Stimulated activated CD8-positive, alpha-beta memory T cell treated with anti-CD3 and anti-CD28 coated beads, Interleukin-7, amount 100 ng/mL, for 24 hours (primary cell): Measurements from ENCODE around the gene SELENOK.

ENCODE experiments used
- DNase-seq: peaks from one replicate; pipeline ENCODE4 v3.0.0-alpha.2; 2020; ENCODE audit warnings: low read depth

Gene SELENOK

DNA sequence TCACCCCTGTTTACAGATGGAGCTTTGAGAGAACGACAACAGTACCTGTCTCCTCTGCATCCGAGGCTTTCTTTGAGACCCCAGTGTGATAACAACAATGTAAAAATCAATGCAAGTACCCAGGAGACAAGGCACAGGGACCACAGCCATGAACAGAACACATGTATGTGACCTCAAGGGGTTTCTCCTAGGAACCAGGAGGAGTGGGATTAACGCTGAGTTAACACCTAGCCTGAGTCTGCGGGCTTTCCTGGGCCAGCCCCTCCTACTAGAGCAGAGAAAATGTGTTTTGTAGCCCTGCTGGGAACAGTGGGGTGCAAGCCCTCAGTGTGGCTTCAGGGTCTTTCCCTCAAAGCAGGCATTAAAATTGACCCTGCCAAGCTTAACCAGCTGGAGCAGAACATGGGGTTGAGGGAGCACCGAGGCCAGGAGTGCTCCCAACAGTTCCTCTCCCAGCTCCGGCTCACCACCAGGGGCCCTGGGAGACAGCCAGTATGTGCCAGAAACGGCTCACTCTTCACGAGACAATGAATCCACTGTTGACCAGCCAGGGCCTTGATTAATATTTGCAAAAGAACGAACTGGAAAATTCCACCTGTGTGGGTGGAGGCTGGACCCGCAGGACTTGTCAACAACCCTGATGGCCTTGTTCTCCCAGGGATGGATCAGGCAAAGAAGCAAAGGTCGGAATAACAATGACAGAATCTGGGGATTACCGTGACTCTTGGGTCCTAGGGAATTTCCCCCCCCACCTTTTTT lies 49.0 kb downstream of the SELENOK start:
- DNase-seq = no peak

DNA sequence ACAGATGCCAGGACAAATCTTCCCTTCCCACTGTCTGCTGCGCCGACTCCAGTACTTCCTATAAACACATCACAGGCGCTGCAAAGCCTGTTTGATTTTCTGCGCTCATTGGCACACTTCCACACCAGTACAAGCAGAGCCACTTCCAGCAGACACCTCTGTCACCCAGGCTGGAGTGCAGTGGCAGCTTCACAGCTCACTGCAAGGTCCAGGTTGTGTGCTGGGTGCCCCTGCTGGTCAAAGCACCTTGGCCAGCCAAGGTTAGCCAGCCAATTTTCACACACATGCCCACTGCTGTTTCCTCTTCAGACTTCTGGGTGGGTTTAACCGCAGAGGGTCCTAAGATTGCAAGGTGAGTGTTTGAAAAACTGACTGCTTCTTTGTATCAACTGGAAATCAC lies 50.4 kb downstream of the SELENOK start:
- DNase-seq = no peak

GRCh38 chr3:53837331-53837730 lies 54.3 kb downstream of the SELENOK start:
- DNase-seq = no peak

DNA sequence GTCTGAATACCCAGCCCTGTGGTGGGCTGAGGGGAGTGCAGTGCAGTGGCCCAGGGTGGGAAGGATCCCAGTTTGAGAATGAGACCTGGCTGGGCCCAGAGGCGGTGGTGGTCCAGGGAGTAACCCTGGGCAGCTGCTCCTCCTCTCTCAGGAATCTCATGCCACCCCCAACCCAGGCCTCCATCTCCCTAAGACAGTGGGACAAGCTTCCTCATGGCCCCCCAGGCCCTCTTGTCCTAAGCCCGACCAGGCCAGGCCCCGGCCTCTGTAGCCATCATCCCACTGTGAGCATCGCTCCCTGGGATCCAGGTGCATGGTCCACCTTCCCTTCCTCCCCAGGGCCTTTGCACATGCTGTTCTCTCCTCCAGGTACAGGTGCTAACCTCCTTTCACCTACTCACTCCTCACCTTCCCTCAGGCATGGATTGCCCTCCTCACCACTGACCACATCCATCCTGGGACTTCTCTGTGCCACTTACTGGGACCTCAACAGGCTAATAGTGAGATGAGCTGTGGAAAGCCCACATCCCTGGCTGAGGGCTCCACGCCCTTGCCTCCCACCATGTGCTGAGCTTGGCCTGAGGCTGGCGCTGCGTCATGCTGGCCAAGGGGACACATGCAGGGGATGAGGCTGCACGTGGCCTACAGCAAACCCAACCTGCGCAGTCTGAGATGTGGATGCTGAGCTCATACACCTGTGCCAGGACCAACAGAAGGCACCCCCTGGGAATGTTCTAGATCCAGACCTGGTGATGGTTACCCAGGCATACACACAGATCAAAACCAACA lies 55.4 kb downstream of the SELENOK start:
- no peak for DNase-seq

GRCh38 chr3:53835257-53835656 lies 56.4 kb downstream of the SELENOK start:
- DNase-seq = no peak

GRCh38 chr3:53834429-53835095 lies 57.1 kb downstream of the SELENOK start:
- no peak for DNase-seq
